ENCODE measurements around the gene ENDOU. TPM values are rescaled to one million over a fixed set of nuclear protein-coding genes. Genes with fewer than 3 reads are reported as not detected.
A peak's percentile ranks its signal among the peaks of the same experiment; 100 is the strongest.

ENDOU gene
- total RNA-seq, 2 donors from 2014 or later, result 1.0 TPM; not detected in 1

DNA sequence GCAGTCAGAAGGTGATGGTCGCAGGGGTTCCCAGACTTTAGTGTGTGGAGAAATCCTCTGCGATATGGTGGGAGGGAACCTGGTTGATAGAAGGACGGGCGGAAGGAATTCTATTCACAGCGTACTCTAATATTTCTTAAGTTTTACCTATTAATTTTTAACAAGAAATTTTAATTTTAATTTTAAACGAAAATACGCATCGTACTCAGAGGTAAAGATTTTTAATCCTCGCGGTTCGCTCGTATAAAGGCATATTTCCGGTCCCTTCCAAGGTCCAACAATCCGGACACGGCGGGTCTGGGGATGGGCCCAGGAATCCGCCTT lies 47.4 kb upstream of the ENDOU start:
- 12% methylated on average over 17 of the region's 17 CpGs for WGBS
- H3K4me3 ChIP-seq, result peak overlapping the region; percentile 80 to 86

DNA sequence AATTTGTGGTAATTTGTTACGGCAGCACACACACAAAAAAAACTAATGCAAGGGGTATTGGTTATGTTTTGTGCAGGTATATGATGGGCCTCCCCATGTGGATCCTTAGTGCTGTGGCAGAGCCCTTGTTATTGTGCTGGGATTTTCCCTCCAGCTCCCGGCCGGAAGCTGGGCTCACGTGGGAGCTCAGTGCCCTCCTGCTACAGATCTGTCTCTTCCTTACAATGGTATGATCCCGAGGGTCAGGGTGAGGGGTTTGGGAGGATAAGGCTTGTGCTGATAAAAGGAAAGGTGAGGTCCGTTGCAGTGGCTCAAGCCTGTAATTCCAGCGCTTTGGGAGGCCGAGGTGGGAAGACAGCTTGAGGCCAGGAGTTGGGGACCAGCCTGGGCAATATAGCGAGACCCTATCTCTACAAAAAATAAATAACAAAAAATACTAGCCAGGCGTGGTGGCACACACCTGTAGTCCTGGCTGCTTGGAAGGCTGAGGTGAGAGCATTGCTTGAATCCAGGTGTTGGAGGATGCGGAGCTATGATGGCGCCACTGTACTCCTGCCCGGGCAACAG lies 46.9 kb upstream of the ENDOU start:
- 84% methylated on average over 13 of the region's 13 CpGs for WGBS
- no peaks in the 10 kb centered on the region for H3K27me3 ChIP-seq (replicated peaks; ENCODE audit: insufficient read depth)
- intact Hi-C loops (cut with DNase I), result loop anchor here (2.0 kb wide), 1 partner anchor 41 kb away; no protein-coding TSS in a partner anchor
- TF ChIP-seq POLR2A (IDR thresholded peaks at IDR 0.05) (no peak), POLR2AphosphoS5 (IDR thresholded peaks at IDR 0.05) (no peak)
- TF ChIP-seq, protein P1, sequence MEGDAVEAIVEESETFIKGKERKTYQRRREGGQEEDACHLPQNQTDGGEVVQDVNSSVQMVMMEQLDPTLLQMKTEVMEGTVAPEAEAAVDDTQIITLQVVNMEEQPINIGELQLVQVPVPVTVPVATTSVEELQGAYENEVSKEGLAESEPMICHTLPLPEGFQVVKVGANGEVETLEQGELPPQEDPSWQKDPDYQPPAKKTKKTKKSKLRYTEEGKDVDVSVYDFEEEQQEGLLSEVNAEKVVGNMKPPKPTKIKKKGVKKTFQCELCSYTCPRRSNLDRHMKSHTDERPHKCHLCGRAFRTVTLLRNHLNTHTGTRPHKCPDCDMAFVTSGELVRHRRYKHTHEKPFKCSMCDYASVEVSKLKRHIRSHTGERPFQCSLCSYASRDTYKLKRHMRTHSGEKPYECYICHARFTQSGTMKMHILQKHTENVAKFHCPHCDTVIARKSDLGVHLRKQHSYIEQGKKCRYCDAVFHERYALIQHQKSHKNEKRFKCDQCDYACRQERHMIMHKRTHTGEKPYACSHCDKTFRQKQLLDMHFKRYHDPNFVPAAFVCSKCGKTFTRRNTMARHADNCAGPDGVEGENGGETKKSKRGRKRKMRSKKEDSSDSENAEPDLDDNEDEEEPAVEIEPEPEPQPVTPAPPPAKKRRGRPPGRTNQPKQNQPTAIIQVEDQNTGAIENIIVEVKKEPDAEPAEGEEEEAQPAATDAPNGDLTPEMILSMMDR (IDR thresholded peaks at IDR 0.05), result no peak
- DNase-seq (ENCODE audit: low spot score), result no peak
- no peak overlapping the region for H3K27ac ChIP-seq
- H3K4me1 ChIP-seq (replicated peaks), result no peaks in the 10 kb centered on the region
- no peaks in the 10 kb centered on the region for H3K9me3 ChIP-seq
- no peaks in the 10 kb centered on the region for H3K36me3 ChIP-seq
- no peak overlapping the region for H3K4me3 ChIP-seq

More for the DNA sequence above, 47.4 kb upstream of the ENDOU start:
- H3K9me3 ChIP-seq, result no peaks in the 10 kb centered on the region
- TF ChIP-seq, protein P1 (IDR thresholded peaks at IDR 0.05), result no peak
- no peak for TF ChIP-seq POLR2A (IDR thresholded peaks at IDR 0.05)
- TF ChIP-seq POLR2AphosphoS5 (IDR thresholded peaks at IDR 0.05), result no peak
- intact Hi-C loops (cut with DNase I), result loop anchor here (2.0 kb wide), 1 partner anchor 40 kb away; no protein-coding TSS in a partner anchor
- no peaks in the 10 kb centered on the region for H3K27me3 ChIP-seq (replicated peaks; ENCODE audit: insufficient read depth)
- H3K27ac ChIP-seq, result peak overlapping the region; percentile 76 to 77
- no peaks in the 10 kb centered on the region for H3K4me1 ChIP-seq (replicated peaks)
- DNase-seq (ENCODE audit: low spot score), result no peak
- no peaks in the 10 kb centered on the region for H3K36me3 ChIP-seq

DNA sequence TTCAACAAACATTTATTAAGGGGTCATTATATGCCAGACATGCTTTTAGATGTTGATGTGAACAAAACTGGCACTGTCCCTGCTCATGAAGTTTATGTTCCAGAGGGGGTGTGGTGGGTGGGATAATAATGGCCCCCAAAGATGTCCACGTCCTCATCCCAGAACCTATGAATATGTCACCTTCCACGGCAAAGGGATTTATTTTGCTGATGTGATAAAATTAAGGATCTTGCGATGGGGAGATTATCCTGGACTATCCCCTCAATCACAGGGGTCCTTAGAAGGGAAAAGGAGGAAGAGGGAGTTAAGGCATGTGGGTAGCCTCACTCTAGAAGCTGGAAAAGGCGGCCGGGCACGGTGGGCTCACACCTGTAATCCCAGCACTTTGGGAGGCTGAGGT lies 46.0 kb upstream of the ENDOU start:
- Histone ChIP-seq H3K4me1 (replicated peaks) (no peaks in the 10 kb centered on the region), H3K9me3 (no peaks in the 10 kb centered on the region), H3K27me3 (replicated peaks; ENCODE audit: insufficient read depth) (no peaks in the 10 kb centered on the region), H3K36me3 (no peaks in the 10 kb centered on the region), H3K27ac (no peak overlapping the region), H3K4me3 (no peak overlapping the region)
- DNase-seq (ENCODE audit: low spot score), result no peak
- intact Hi-C loops (cut with DNase I), result no loop called here
- TF ChIP-seq POLR2AphosphoS5 (IDR thresholded peaks at IDR 0.05) (no peak), POLR2A (IDR thresholded peaks at IDR 0.05) (no peak)
- TF ChIP-seq, protein P1 (IDR thresholded peaks at IDR 0.05), result no peak
- WGBS, result 85% methylated on average over 6 of the region's 6 CpGs

DNA sequence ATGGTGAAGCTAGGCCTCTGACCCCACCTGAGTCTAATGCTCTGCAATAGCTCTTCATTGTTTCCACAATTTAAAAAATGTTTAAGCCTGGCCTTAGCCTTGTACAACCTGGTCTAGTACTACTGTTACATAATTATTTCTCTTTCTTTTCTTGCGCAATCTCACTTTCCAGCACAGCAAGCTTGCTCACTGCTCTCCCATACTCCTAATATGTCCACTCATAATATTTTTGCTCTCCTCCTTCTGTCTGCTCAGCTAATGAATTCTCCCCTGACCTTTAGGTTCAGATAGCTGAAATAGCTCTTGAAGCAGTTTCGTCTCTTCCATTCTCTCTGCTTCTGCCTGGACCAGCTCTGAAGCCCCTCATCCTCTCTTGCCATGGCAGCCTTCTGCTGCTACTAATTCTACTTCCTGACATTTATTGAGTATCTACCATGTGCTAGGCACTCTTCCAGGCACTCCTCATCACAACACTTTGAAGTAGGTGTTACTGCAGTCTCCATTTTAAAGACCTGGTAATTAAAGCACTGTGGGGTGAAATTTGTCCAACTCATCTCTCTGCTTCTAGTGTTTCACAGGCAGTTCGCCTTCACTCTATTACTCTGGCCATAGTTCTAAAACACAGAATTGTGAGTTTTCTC lies 44.9 kb upstream of the ENDOU start:
- TF ChIP-seq POLR2AphosphoS5 (IDR thresholded peaks at IDR 0.05) (no peak), POLR2A (IDR thresholded peaks at IDR 0.05) (no peak)
- TF ChIP-seq, protein P1 (IDR thresholded peaks at IDR 0.05), result no peak
- H3K27ac ChIP-seq, result no peak overlapping the region
- 77% methylated on average over 3 of the region's 3 CpGs for WGBS

More for the DNA sequence above, 44.9 kb upstream of the ENDOU start:
- no peak for DNase-seq (ENCODE audit: low spot score)
- no peaks in the 10 kb centered on the region for H3K9me3 ChIP-seq
- no peaks in the 10 kb centered on the region for H3K36me3 ChIP-seq
- intact Hi-C loops (cut with DNase I), result no loop called here
- H3K27me3 ChIP-seq (replicated peaks; ENCODE audit: insufficient read depth), result no peaks in the 10 kb centered on the region
- H3K4me1 ChIP-seq (replicated peaks), result no peaks in the 10 kb centered on the region
- H3K4me3 ChIP-seq, result no peak overlapping the region
